Measurements from ENCODE around the gene ZNF620. TPM values are rescaled to one million over a fixed set of nuclear protein-coding genes. Genes with fewer than 3 reads are reported as not detected.

Gene ZNF620
- polyA plus RNA-seq, 3 donors, result 0.27 to 0.67 (median 0.37) TPM

DNA sequence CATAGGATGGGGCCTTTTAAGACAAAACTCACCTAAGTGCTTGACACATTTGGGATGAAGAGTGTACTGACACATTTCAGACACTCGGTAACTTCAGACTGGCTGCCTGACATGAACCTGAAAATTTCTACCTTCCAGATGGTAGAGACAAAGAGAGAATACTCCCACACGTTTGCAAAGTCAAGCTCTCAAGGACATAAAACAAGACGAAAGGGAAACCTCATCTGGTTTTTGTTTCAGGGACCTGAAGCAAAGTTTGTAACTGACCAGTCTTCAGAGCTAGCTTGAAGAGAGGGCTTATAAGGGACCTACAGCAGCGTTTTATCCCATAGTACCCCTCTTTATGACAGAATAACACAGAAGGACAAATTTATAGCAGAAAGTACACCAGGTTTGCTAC, 60.9 kb downstream of the ZNF620 start:
- H3K79me2 ChIP-seq (ENCODE audit: insufficient read depth, low read length), result no peaks in the 10 kb centered on the region
- H3K9me3 ChIP-seq (replicated peaks in 1 of 2; ENCODE audit: control insufficient read depth in 1 of 2, insufficient read depth in 1 of 2, low read length in 2 of 2), result peaks cover 0 to 6% of the 10 kb centered on the region in 2 donors
- no peak overlapping the region for H3K9ac ChIP-seq (ENCODE audit: insufficient read depth, low read length, poor library complexity, severe bottlenecking)
- no peak overlapping the region for H2AFZ ChIP-seq (ENCODE audit: insufficient read depth, low read depth, low read length, poor library complexity, severe bottlenecking)
- no peaks in the 10 kb centered on the region for H3K27me3 ChIP-seq (ENCODE audit: control insufficient read depth in 2 of 2, insufficient read depth in 2 of 2, low read length in 2 of 2)
- H3K4me1 ChIP-seq (ENCODE audit: control insufficient read depth in 1 of 2, insufficient read depth in 2 of 2, low read length in 2 of 2), result no peaks in the 10 kb centered on the region
- no peaks in the 10 kb centered on the region for H4K20me1 ChIP-seq (ENCODE audit: insufficient read depth, low read length)
- peak overlapping the region in 1 of 7 donors; percentile 20 for H3K27ac Mint-ChIP-seq
- DNase-seq, result no peak
- H3K4me3 Mint-ChIP-seq, result no peak overlapping the region
- intact Hi-C loops (cut with micrococcal nuclease), result no loop called here
- peaks cover 4 to 19% (median 14%) of the 10 kb centered on the region in 7 donors for H3K9me3 Mint-ChIP-seq
- no peak overlapping the region for H3K27ac ChIP-seq (ENCODE audit: low read depth in 1 of 2, low read length in 2 of 2)
- no peaks in the 10 kb centered on the region for H3K36me3 Mint-ChIP-seq
- no peak overlapping the region for H3K4me3 ChIP-seq (replicated peaks in 1 of 3; ENCODE audit: low read depth in 2 of 3, low read length in 3 of 3)
- TF ChIP-seq, protein P1, sequence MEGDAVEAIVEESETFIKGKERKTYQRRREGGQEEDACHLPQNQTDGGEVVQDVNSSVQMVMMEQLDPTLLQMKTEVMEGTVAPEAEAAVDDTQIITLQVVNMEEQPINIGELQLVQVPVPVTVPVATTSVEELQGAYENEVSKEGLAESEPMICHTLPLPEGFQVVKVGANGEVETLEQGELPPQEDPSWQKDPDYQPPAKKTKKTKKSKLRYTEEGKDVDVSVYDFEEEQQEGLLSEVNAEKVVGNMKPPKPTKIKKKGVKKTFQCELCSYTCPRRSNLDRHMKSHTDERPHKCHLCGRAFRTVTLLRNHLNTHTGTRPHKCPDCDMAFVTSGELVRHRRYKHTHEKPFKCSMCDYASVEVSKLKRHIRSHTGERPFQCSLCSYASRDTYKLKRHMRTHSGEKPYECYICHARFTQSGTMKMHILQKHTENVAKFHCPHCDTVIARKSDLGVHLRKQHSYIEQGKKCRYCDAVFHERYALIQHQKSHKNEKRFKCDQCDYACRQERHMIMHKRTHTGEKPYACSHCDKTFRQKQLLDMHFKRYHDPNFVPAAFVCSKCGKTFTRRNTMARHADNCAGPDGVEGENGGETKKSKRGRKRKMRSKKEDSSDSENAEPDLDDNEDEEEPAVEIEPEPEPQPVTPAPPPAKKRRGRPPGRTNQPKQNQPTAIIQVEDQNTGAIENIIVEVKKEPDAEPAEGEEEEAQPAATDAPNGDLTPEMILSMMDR (IDR thresholded peaks at IDR 0.05), result no peak
- no peaks in the 10 kb centered on the region for H3K36me3 ChIP-seq (replicated peaks in 1 of 2; ENCODE audit: control insufficient read depth in 1 of 2, insufficient read depth in 2 of 2, low read length in 2 of 2)
- no peak overlapping the region for H3K4me2 ChIP-seq (replicated peaks; ENCODE audit: extremely low read depth, low read length, poor library complexity, severe bottlenecking)
- WGBS (ENCODE audit: insufficient coverage), result no CpG with 5 or more reads among the region's 4 CpGs
- no peaks in the 10 kb centered on the region for H3K4me1 Mint-ChIP-seq
- H3K27me3 Mint-ChIP-seq (ENCODE audit: low read depth in 3 of 3), result peaks cover 0 to 6% (median 5%) of the 10 kb centered on the region in 3 donors

Small RNA genes lying within 50 kb of the gene (small RNA-seq; reads per million reads assigned to genes)
- 1.9 reads per million for gene RNU5B-2P (ENCODE audit: insufficient read length, low read depth)

Other genes starting within 250 kb of the ZNF620 start
- 10 to 100 TPM; 51.8 to 95.4 (median 70.8) TPM for gene EIF1B, start 196.3 kb upstream of the ZNF620 start, polyA plus RNA-seq
- not detected for gene ENTPD3, start 118.9 kb upstream of the ZNF620 start, polyA plus RNA-seq
- 100 to 1,000 TPM; 316 to 377 (median 348) TPM for gene RPL14, start 48.7 kb upstream of the ZNF620 start, polyA plus RNA-seq
- gene ZNF619, start 28.9 kb upstream of the ZNF620 start, polyA plus RNA-seq, result 1 to 10 TPM; 1.6 to 3.4 (median 1.8) TPM
- gene ZNF621, start 18.9 kb downstream of the ZNF620 start, polyA plus RNA-seq, result 10 to 100 TPM in 1 of 3 donors, 1 to 10 TPM in 2; 1.1 to 12.2 (median 2.0) TPM

Data from CD14-positive monocyte (primary cell).